ENCODE measurements around the gene GPR176. TPM values are rescaled to one million over a fixed set of nuclear protein-coding genes. Genes with fewer than 3 reads are reported as not detected.

Gene GPR176, protein sequence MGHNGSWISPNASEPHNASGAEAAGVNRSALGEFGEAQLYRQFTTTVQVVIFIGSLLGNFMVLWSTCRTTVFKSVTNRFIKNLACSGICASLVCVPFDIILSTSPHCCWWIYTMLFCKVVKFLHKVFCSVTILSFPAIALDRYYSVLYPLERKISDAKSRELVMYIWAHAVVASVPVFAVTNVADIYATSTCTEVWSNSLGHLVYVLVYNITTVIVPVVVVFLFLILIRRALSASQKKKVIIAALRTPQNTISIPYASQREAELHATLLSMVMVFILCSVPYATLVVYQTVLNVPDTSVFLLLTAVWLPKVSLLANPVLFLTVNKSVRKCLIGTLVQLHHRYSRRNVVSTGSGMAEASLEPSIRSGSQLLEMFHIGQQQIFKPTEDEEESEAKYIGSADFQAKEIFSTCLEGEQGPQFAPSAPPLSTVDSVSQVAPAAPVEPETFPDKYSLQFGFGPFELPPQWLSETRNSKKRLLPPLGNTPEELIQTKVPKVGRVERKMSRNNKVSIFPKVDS
- 7.6 TPM for total RNA-seq
- polyA plus RNA-seq (ENCODE audit: insufficient read depth, low read depth, low replicate concordance), result 2.9 TPM
- long read RNA-seq, donor 1, partial matches to known transcripts, result 0 of 2 reads
- long read RNA-seq, donor 1, other reads (novel, unspliced or antisense), result 0 of 2 reads
- long read RNA-seq, donor 2, result 0 reads
- long read RNA-seq, donor 3, partial matches to known transcripts, result 47 of 96 reads
- long read RNA-seq, donor 3, other reads (novel, unspliced or antisense), result 47 of 96 reads
- long read RNA-seq, donor 4, partial matches to known transcripts, result 0 of 2 reads
- long read RNA-seq, donor 4, other reads (novel, unspliced or antisense), result 0 of 2 reads
- long read RNA-seq, donor 5, result 0 reads
- long read RNA-seq, donor 6, partial matches to known transcripts, result 0 of 3 reads
- long read RNA-seq, donor 6, other reads (novel, unspliced or antisense), result 0 of 3 reads
- long read RNA-seq, donor 7, transcript GPR176-205 (3 exons, 2,816 nt), result major isoform, 9 of 16 reads
- long read RNA-seq, donor 7, partial matches to known transcripts, result 0 of 16 reads
- long read RNA-seq, donor 7, other reads (novel, unspliced or antisense), result 6 of 16 reads
- long read RNA-seq, donor 8, partial matches to known transcripts, result 0 of 2 reads
- long read RNA-seq, donor 8, other reads (novel, unspliced or antisense), result 0 of 2 reads
- long read RNA-seq, donor 9, partial matches to known transcripts, result 0 of 1 reads
- long read RNA-seq, donor 9, other reads (novel, unspliced or antisense), result 0 of 1 reads
- long read RNA-seq, donor 10, partial matches to known transcripts, result 0 of 3 reads
- long read RNA-seq, donor 10, other reads (novel, unspliced or antisense), result 0 of 3 reads

DNA sequence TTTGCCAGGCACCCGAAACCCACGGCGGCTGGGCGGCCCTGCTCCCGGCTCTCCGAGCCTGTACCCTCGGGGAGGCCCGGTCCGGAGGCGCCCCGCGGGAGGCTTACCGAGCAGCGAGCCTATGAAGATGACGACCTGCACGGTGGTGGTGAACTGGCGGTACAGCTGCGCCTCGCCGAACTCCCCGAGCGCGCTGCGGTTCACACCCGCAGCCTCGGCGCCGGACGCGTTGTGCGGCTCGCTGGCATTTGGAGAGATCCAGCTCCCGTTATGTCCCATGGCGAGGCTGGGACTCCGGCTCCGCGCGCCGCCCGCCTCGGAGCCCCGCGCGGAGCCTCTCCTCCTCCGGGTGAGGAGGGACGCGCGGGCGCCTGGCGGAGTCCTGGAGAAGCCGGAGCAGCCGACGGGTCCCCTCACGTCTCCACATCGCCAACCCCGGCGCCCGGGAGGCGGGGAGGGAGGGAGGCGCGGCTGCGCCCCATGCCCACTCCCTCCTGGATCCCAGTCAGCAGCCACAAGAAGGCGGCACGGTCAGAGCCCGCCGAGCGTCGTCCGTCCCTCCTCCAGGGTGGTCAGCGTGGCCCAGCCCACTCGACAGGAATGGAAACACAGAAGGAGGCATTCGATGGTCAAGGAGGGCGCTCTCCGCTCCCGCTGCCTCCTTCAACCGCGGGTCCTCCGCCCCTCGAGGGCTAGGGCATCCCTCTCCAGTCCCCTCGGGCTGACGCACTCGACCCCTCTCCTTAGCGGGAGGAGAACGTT is at the start of gene GPR176:
Gene GPR176, minus strand, starts transcription at position 519 of the 762 bp plus-strand sequence. Its CDS starts 240 bp downstream, at position 279.
- peaks cover 4% of the 10 kb centered on the region for H3K27me3 ChIP-seq (ENCODE audit: control insufficient read depth, insufficient read depth, low read length)

DNA sequence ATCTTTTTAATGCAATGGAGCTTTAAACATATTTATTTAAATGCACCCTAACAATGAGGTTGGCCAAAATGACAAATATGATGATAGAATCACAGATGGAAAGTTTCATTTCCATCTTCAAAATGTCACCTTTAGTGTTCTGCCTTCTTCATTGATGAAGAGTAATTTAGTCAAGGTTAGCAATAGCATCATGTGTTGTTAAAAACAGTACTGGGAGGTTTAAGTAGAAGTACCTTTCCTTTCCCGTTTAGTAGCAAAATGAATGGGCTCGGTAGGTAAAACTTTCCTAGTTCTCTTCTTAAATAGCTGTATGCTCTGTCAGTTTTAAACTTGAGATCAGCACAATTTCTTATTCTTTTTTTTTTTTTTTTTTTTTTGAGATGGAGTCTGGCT is 48.9 kb upstream of the GPR176 start:
- no peak overlapping the region for H3K9ac ChIP-seq (ENCODE audit: low read length in 3 of 3)
- intact Hi-C loops (cut with DNase I), result no loop called here
- H3K36me3 ChIP-seq (ENCODE audit: control insufficient read depth in 2 of 3, insufficient read depth in 3 of 3, low read length in 3 of 3), result peaks cover 9 to 30% (median 19%) of the 10 kb centered on the region in 3 donors
- DNase-seq (no peak), FAIRE-seq (no peak)
- no peak overlapping the region for H3K27ac ChIP-seq (ENCODE audit: low read depth in 2 of 2, low read length in 2 of 2)
- H3K4me1 ChIP-seq (ENCODE audit: control insufficient read depth in 2 of 3, insufficient read depth in 2 of 3, low read depth in 1 of 3, low read length in 3 of 3), result no peaks in the 10 kb centered on the region
- H3K4me3 ChIP-seq (ENCODE audit: low read length in 3 of 3), result no peak overlapping the region
- TF ChIP-seq, protein P1, sequence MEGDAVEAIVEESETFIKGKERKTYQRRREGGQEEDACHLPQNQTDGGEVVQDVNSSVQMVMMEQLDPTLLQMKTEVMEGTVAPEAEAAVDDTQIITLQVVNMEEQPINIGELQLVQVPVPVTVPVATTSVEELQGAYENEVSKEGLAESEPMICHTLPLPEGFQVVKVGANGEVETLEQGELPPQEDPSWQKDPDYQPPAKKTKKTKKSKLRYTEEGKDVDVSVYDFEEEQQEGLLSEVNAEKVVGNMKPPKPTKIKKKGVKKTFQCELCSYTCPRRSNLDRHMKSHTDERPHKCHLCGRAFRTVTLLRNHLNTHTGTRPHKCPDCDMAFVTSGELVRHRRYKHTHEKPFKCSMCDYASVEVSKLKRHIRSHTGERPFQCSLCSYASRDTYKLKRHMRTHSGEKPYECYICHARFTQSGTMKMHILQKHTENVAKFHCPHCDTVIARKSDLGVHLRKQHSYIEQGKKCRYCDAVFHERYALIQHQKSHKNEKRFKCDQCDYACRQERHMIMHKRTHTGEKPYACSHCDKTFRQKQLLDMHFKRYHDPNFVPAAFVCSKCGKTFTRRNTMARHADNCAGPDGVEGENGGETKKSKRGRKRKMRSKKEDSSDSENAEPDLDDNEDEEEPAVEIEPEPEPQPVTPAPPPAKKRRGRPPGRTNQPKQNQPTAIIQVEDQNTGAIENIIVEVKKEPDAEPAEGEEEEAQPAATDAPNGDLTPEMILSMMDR (IDR thresholded peaks at IDR 0.05; ENCODE audit: borderline replicate concordance, extremely low read depth, insufficient read depth), result no peak
- no peaks in the 10 kb centered on the region for H3K27me3 ChIP-seq (ENCODE audit: control insufficient read depth, insufficient read depth, low read length)
- H3K9me3 ChIP-seq (ENCODE audit: control insufficient read depth in 2 of 3, insufficient read depth in 1 of 3, low read length in 3 of 3), result no peaks in the 10 kb centered on the region

More for the DNA sequence above, at the start of gene GPR176:
- Histone ChIP-seq H3K9me3 (ENCODE audit: control insufficient read depth in 2 of 3, insufficient read depth in 1 of 3, low read length in 3 of 3) (peaks cover 0 to 3% (median 0%) of the 10 kb centered on the region in 3 donors), H3K36me3 (ENCODE audit: control insufficient read depth in 2 of 3, insufficient read depth in 3 of 3, low read length in 3 of 3) (no peaks in the 10 kb centered on the region), H3K4me3 (ENCODE audit: low read length in 3 of 3) (peak within 1 kb of the TSS; percentile 72 to 84 (median 73)), H3K9ac (ENCODE audit: low read length in 3 of 3) (peak within 1 kb of the TSS; percentile 33 to 77 (median 57)), H3K4me1 (ENCODE audit: control insufficient read depth in 2 of 3, insufficient read depth in 2 of 3, low read depth in 1 of 3, low read length in 3 of 3) (peaks cover 0 to 4% (median 0%) of the 10 kb centered on the region in 3 donors), H3K27ac (ENCODE audit: low read depth in 2 of 2, low read length in 2 of 2) (peak within 1 kb of the TSS; percentile 59 to 73)
- FAIRE-seq, result no peak
- TF ChIP-seq, protein P1 (IDR thresholded peaks at IDR 0.05; ENCODE audit: borderline replicate concordance, extremely low read depth, insufficient read depth), result no peak
- peak; percentile 62 to 84 (median 72) for DNase-seq
- intact Hi-C loops (cut with DNase I), result no loop called here

Measured in kidney (tissue), 22 donors.